Nephron (organoid): Measurements from ENCODE around the gene SLC32A1.

Experiments
- H3K27ac Mint-ChIP-seq, 3 experiments: 2 replicates each; pipeline ENCODE4 v1.8.0; 2020; ENCODE audit warnings: mixed read lengths in 3 of 3, mild to moderate bottlenecking in 2 of 3, moderate library complexity in 1 of 3
- H3K27me3 Mint-ChIP-seq: 2 replicates; pipeline ENCODE4 v1.8.0; 2021; ENCODE audit warnings: low read depth, mild to moderate bottlenecking, moderate library complexity, mixed read lengths
- H3K36me3 Mint-ChIP-seq: 2 replicates; pipeline ENCODE4 v1.8.0; 2020; ENCODE audit warnings: low read depth, mixed read lengths
- H3K4me1 Mint-ChIP-seq: 2 replicates; pipeline ENCODE4 v1.8.0; 2020; ENCODE audit warnings: mixed read lengths
- H3K4me3 Mint-ChIP-seq, 3 experiments: 2 replicates each; pipeline ENCODE4 v1.8.0; 2020; ENCODE audit warnings: mild to moderate bottlenecking in 3 of 3, mixed read lengths in 3 of 3, moderate library complexity in 2 of 3
- H3K9me3 Mint-ChIP-seq: 2 replicates; pipeline ENCODE4 v1.8.0; 2020; ENCODE audit warnings: mixed read lengths
- TF ChIP-seq, protein P1 (sequence below), 3 experiments: fragments of 200-600 bp; sonication (generic); IDR thresholded peaks; one replicate each; pipeline ENCODE4 v1.5.0; 2021; ENCODE audit warnings: antibody characterized with exemption in 3 of 3; ENCODE audit not compliant: unreplicated experiment in 3 of 3

Gene SLC32A1

DNA sequence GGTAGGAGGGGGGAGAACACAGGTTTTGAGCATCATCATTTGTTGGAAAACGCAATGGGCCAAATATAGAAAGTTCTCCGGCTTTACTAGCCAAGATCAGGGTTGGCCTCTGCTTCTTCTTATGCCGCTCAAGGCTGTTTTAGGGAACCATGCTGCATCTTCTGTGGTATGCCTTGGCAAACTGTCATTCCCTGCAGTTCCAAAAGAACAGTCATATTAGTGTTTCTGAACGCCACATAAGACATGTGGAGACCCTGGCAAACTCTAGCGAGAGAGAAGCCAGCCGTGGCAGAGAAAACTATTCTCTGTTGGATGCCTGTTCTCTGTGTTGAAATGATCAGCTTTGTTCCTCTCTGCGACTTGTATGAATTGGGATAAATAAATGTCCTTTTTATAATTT, 34.8 kb downstream of the SLC32A1 start:
- no peaks in the 10 kb centered on the region for H3K27me3 Mint-ChIP-seq
- peaks cover 8% of the 10 kb centered on the region for H3K4me1 Mint-ChIP-seq
- TF ChIP-seq, protein P1, sequence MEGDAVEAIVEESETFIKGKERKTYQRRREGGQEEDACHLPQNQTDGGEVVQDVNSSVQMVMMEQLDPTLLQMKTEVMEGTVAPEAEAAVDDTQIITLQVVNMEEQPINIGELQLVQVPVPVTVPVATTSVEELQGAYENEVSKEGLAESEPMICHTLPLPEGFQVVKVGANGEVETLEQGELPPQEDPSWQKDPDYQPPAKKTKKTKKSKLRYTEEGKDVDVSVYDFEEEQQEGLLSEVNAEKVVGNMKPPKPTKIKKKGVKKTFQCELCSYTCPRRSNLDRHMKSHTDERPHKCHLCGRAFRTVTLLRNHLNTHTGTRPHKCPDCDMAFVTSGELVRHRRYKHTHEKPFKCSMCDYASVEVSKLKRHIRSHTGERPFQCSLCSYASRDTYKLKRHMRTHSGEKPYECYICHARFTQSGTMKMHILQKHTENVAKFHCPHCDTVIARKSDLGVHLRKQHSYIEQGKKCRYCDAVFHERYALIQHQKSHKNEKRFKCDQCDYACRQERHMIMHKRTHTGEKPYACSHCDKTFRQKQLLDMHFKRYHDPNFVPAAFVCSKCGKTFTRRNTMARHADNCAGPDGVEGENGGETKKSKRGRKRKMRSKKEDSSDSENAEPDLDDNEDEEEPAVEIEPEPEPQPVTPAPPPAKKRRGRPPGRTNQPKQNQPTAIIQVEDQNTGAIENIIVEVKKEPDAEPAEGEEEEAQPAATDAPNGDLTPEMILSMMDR (IDR thresholded peaks at IDR 0.05; ENCODE audit: unreplicated experiment in 3 of 3): no peak
- H3K9me3 Mint-ChIP-seq: no peaks in the 10 kb centered on the region
- no peak overlapping the region for H3K4me3 Mint-ChIP-seq
- H3K27ac Mint-ChIP-seq: no peak overlapping the region
- H3K36me3 Mint-ChIP-seq: peaks cover 70% of the 10 kb centered on the region

DNA sequence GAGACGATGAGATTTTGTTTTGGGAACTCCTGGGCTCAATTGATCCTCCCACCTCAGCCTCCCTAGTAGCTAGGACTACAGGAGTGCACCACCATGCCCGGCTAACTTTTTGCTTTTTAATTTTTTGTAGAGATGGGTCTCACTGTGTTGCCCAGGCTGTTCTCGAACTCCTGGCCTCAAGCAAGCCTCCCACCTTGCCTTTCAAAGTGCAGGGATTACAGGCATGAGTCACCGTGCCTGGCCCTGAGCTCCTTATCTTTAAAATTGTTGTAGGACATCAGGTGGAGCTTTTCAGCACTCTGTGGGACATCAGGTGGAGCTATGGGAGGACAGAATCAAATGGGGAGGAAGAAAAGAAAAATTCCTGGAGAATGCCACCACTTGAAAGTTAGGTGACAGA, 36.7 kb downstream of the SLC32A1 start:
- H3K27me3 Mint-ChIP-seq: no peaks in the 10 kb centered on the region
- no peaks in the 10 kb centered on the region for H3K4me1 Mint-ChIP-seq
- no peak overlapping the region for H3K27ac Mint-ChIP-seq
- H3K36me3 Mint-ChIP-seq: peaks cover 67% of the 10 kb centered on the region
- TF ChIP-seq, protein P1 (IDR thresholded peaks at IDR 0.05; ENCODE audit: unreplicated experiment in 3 of 3): no peak
- no peaks in the 10 kb centered on the region for H3K9me3 Mint-ChIP-seq
- no peak overlapping the region for H3K4me3 Mint-ChIP-seq

DNA sequence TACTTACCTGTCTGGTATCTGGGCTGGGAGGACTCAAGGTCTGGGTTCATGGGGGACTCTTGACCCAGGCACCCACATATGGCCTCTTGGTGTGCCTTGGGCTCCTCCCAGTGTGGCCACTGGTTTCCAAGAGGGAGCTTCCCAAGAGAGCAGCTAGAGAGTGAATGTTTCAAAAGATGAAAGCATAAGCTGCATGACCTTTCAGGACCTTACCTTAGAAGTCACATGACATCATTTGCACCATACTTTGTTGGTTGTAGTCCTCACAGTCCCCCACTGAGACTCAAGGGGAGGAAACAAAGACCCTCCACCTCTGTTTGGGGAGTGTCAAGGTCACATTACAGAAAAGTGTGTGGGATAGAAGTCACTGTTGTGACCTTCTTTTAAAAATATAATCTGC, 37.9 kb downstream of the SLC32A1 start:
- no peak overlapping the region for H3K4me3 Mint-ChIP-seq
- TF ChIP-seq, protein P1 (IDR thresholded peaks at IDR 0.05; ENCODE audit: unreplicated experiment in 3 of 3): no peak
- H3K9me3 Mint-ChIP-seq: no peaks in the 10 kb centered on the region
- no peaks in the 10 kb centered on the region for H3K27me3 Mint-ChIP-seq
- no peak overlapping the region for H3K27ac Mint-ChIP-seq
- peaks cover 70% of the 10 kb centered on the region for H3K36me3 Mint-ChIP-seq
- no peaks in the 10 kb centered on the region for H3K4me1 Mint-ChIP-seq

DNA sequence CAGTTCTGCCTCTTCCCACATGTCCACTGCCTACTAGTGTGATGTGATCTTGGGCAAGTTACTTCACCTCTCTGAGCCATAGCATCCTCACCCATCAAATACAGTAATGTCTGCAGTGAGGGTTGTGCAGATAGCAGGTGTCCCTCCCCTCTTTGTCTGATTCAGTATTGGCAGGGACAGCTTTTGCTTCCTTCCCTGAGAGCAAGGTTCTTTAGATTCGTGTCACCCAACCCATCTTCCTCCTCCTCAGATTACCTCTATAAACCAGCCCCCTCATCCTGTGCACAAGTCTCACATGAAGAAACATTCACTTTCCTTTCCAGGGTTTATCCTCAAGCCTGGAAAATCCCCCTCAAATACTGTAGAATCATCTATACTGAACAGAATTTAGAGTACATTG, 39.3 kb downstream of the SLC32A1 start:
- Mint-ChIP-seq H3K36me3 (peaks cover 79% of the 10 kb centered on the region), H3K4me3 (no peak overlapping the region), H3K27me3 (no peaks in the 10 kb centered on the region), H3K4me1 (no peaks in the 10 kb centered on the region), H3K9me3 (no peaks in the 10 kb centered on the region), H3K27ac (no peak overlapping the region)
- TF ChIP-seq, protein P1 (IDR thresholded peaks at IDR 0.05; ENCODE audit: unreplicated experiment in 3 of 3): no peak

DNA sequence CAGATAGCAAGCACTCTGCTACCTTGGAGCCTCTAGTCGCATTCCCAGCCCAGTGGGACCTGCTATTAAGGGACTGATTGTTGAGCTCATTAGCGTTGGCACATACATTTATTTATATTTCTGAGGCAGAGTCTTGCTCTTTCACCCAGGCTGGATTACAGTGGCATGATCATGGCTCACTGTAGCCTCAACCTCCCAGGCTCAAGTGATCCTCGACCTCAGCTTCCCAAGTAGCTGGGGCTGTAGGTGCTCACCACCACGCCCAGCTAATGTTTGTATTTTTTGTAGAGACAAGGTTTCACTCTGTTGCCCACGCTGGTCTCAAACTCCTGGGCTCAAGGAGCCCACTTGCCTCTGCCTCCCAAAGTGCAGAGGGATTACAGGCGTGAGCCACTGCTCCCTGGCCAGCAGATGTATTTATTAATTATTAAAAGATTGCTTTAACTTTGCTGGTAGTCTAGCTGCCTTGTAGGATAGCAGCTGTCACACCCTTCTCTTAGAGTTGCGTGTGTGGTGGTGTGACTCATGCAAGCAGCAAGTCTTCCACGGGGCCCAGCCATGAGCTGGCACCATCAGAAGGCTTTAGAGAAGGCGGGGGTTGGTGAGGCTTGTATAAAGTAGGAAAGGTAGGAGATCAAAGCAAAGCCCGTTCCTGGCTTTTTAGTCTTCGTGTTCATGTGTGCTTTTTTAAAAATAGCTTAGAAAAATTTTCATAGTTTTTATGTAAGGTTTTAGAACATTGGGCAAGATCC, 40.5 kb downstream of the SLC32A1 start:
- Mint-ChIP-seq H3K4me1 (no peaks in the 10 kb centered on the region), H3K9me3 (no peaks in the 10 kb centered on the region), H3K36me3 (peaks cover 82% of the 10 kb centered on the region), H3K27me3 (no peaks in the 10 kb centered on the region), H3K4me3 (no peak overlapping the region), H3K27ac (no peak overlapping the region)
- TF ChIP-seq, protein P1 (IDR thresholded peaks at IDR 0.05; ENCODE audit: unreplicated experiment in 3 of 3): no peak

DNA sequence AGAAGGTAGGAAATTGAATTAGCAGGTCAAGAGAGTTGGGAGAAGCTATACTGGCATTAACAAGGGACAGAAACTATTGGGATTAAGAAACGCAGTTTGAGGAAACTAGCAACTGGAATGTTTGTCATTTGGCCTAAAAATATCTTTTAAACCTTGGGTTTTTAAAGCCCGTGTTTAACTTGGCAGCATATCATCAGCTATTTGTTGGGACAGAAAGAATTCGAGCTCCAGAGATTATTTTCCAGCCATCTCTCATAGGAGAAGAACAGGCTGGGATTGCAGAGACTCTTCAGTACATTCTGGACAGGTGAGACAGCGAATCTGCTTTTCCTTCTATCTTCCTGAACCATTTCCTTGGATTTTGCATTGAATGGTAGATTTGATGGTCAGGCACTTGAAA, 41.8 kb downstream of the SLC32A1 start:
- H3K27ac Mint-ChIP-seq: no peak overlapping the region
- H3K9me3 Mint-ChIP-seq: no peaks in the 10 kb centered on the region
- H3K4me3 Mint-ChIP-seq: no peak overlapping the region
- peaks cover 70% of the 10 kb centered on the region for H3K36me3 Mint-ChIP-seq
- no peaks in the 10 kb centered on the region for H3K4me1 Mint-ChIP-seq
- no peaks in the 10 kb centered on the region for H3K27me3 Mint-ChIP-seq
- TF ChIP-seq, protein P1 (IDR thresholded peaks at IDR 0.05; ENCODE audit: unreplicated experiment in 3 of 3): no peak
